ENCODE data around the gene RAB33B.

Gene RAB33B

DNA sequence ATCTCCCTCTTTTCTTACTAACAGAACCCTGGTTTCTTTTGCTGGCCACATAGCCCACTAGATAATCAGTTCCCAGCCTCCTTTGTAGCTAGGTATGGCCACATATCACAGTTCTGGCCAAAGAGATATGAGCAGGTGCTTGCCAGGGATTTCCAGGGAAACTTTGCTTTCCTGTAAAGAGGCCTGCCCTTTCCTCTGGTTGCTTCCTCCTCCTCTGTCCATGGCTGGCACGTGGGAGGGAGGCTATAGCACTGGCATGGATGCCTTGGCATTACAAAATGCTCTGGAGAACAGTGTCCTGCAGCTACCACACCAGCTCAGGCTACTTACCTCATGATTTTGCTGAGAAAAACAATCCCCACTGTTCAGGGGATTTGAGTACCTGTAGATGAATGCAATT is 27.5 kb downstream of the RAB33B start:
- no peak for DNase-seq
- no peaks in the 10 kb centered on the region for H3K27me3 ChIP-seq
- TF ChIP-seq, protein P1, sequence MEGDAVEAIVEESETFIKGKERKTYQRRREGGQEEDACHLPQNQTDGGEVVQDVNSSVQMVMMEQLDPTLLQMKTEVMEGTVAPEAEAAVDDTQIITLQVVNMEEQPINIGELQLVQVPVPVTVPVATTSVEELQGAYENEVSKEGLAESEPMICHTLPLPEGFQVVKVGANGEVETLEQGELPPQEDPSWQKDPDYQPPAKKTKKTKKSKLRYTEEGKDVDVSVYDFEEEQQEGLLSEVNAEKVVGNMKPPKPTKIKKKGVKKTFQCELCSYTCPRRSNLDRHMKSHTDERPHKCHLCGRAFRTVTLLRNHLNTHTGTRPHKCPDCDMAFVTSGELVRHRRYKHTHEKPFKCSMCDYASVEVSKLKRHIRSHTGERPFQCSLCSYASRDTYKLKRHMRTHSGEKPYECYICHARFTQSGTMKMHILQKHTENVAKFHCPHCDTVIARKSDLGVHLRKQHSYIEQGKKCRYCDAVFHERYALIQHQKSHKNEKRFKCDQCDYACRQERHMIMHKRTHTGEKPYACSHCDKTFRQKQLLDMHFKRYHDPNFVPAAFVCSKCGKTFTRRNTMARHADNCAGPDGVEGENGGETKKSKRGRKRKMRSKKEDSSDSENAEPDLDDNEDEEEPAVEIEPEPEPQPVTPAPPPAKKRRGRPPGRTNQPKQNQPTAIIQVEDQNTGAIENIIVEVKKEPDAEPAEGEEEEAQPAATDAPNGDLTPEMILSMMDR (IDR thresholded peaks at IDR 0.05; ENCODE audit: low read depth, low read length) = no peak
- H3K36me3 ChIP-seq = no peaks in the 10 kb centered on the region
- no peaks in the 10 kb centered on the region for H3K4me1 ChIP-seq
- H3K9me3 ChIP-seq = no peaks in the 10 kb centered on the region
- no peak overlapping the region for H3K4me3 ChIP-seq (ENCODE audit: low read depth, low read length)

DNA sequence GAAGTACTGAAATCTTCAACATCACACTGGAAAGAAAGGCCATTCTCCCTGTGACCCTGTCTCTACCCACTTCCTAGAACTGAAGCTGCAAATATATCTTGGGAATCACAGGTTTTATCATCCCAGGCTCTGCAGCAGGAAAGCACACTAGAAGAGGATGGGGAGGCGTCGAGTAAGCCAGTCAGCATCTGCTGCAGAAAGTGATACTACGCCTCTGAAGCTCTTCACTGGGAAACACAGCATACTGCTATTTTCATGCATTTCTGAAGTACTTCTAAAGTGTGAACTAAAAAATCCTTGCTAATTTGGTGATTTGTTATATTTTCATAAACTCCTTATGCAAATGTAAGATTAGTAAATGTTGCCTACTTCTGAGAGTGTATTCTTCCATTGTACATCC is 29.1 kb downstream of the RAB33B start:
- Histone ChIP-seq H3K9me3 (no peaks in the 10 kb centered on the region), H3K27me3 (no peaks in the 10 kb centered on the region), H3K4me1 (no peaks in the 10 kb centered on the region), H3K4me3 (ENCODE audit: low read depth, low read length) (no peak overlapping the region), H3K36me3 (no peaks in the 10 kb centered on the region)
- DNase-seq = no peak
- TF ChIP-seq, protein P1 (IDR thresholded peaks at IDR 0.05; ENCODE audit: low read depth, low read length) = no peak

DNA sequence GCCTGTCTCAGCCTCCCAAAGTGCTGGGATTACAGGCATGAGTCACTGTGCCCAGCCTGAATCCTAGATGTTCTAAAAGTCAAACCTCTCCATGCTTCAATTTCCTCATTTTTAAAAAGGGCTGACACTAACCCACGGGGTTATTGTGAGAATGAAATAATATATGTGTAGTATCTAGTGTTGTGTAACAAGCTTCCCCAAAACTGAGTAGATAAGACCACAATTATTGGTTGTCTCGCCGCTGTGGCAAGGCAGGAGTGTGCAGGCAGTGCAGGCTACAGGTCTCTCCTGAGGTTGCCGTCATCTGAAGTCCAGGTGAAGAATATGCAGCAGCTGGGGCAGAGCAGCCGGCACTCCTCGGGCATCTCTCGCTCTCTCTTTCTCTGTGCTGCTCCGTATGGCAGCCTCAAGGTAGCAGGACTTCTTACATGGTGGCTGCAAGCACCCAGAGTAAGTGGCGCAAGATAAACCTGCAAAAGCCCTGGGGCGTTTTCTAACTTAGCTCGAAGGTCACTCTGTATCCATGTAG is 30.9 kb downstream of the RAB33B start:
- H3K9me3 ChIP-seq = no peaks in the 10 kb centered on the region
- H3K27me3 ChIP-seq = no peaks in the 10 kb centered on the region
- no peak overlapping the region for H3K4me3 ChIP-seq (ENCODE audit: low read depth, low read length)
- no peak for DNase-seq
- no peaks in the 10 kb centered on the region for H3K36me3 ChIP-seq
- H3K4me1 ChIP-seq = no peaks in the 10 kb centered on the region
- TF ChIP-seq, protein P1 (IDR thresholded peaks at IDR 0.05; ENCODE audit: low read depth, low read length) = no peak

DNA sequence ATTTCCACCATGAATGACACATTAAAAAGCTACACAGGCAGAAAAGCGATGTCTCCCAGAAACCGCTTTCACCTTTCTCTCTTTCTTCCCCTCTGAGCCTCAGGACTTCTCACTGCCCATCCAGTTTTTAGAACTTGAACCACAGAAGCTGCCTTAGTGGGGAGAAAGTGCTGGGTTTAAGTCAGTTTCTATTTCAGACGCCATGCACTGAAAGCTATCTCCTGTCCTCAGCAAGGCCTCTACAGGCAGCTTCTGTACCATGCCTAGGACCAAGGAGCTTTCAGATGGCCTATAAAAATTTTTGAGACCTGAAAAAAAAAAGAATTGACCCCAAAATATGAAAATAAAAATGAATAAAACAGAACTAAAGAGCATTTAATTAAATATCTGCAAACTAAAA is 34.5 kb downstream of the RAB33B start:
- TF ChIP-seq, protein P1 (IDR thresholded peaks at IDR 0.05; ENCODE audit: low read depth, low read length) = no peak
- H3K4me1 ChIP-seq = no peaks in the 10 kb centered on the region
- no peak overlapping the region for H3K4me3 ChIP-seq (ENCODE audit: low read depth, low read length)
- H3K9me3 ChIP-seq = no peaks in the 10 kb centered on the region
- H3K36me3 ChIP-seq = no peaks in the 10 kb centered on the region
- no peak for DNase-seq
- H3K27me3 ChIP-seq = no peaks in the 10 kb centered on the region

DNA sequence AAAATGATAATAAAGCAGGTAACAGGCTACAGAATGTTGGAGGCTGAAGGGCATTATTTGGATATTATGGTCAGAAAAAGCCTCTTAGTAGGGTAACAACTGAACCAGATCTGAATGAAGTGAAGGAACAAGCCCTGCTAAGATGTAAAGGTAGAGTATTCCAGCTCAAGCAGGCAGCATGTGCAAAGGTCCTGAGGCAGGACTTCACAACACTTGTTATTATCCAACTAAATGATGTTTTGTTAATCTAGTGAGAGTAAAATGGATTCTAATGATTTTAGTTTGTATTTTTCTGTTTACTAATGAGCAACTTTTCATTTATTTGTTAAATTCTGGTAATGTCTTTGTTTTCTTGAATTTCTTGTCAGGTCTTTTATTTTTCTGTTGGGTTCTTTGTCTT is 35.7 kb downstream of the RAB33B start:
- H3K36me3 ChIP-seq = no peaks in the 10 kb centered on the region
- H3K27me3 ChIP-seq = no peaks in the 10 kb centered on the region
- no peak for DNase-seq
- TF ChIP-seq, protein P1 (IDR thresholded peaks at IDR 0.05; ENCODE audit: low read depth, low read length) = no peak
- H3K4me1 ChIP-seq = no peaks in the 10 kb centered on the region
- no peak overlapping the region for H3K4me3 ChIP-seq (ENCODE audit: low read depth, low read length)
- no peaks in the 10 kb centered on the region for H3K9me3 ChIP-seq

DNA sequence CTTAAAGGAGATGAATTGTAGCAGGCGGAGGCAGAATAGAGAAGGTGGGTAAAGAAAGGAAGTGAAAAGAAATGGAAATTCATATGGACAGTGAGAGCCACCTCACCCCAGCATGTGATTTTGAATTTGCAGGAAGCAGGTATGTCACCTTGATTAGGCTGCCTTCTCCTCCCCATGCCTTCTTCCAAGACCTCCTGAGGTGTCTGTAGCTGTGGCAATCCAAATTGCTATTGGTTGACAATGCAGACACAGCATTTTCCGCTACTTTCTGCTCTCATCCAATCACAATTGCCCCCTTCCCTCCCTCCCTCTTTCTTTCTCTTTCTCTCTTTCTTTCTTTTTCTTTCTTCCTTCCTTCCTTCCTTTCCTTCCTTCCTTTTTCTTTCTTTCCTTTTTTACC is 38.5 kb downstream of the RAB33B start:
- TF ChIP-seq, protein P1 (IDR thresholded peaks at IDR 0.05; ENCODE audit: low read depth, low read length) = no peak
- no peaks in the 10 kb centered on the region for H3K36me3 ChIP-seq
- H3K27me3 ChIP-seq = no peaks in the 10 kb centered on the region
- no peak for DNase-seq
- H3K9me3 ChIP-seq = no peaks in the 10 kb centered on the region
- no peak overlapping the region for H3K4me3 ChIP-seq (ENCODE audit: low read depth, low read length)
- H3K4me1 ChIP-seq = no peaks in the 10 kb centered on the region
